ENCODE data around the gene FAM76A. TPM values are rescaled to one million over a fixed set of nuclear protein-coding genes. Genes with fewer than 3 reads are reported as not detected.

Gene FAM76A
- total RNA-seq, 1 experiment from 2014 or later = 9.6 TPM

- TF ChIP-seq CTCF (IDR thresholded peaks at IDR 0.05 in 2 of 3, conservative IDR thresholded peaks at IDR 0.05 in 1 of 3; ENCODE audit: borderline replicate concordance in 1 of 3, insufficient read depth in 1 of 3, low read depth in 2 of 3, low read length in 2 of 3) = no peak
- no peak for TF ChIP-seq EZH2phosphoT487 (IDR thresholded peaks at IDR 0.05; ENCODE audit: borderline replicate concordance)
- TF ChIP-seq CBX3 (IDR thresholded peaks at IDR 0.05; ENCODE audit: low read depth) = no peak
- TF ChIP-seq CEBPB (IDR thresholded peaks at IDR 0.05; ENCODE audit: low read depth) = no peak
- TF ChIP-seq POLR2A (IDR thresholded peaks at IDR 0.05; ENCODE audit: borderline replicate concordance, extremely low read depth, insufficient read depth, insufficient read length) = no peak
- TF ChIP-seq FOSL1 (IDR thresholded peaks at IDR 0.05; ENCODE audit: low read depth) = no peak
These were observed 33.5 kb downstream of the FAM76A start (continued) for GRCh38 chr1:27759236-27759635.

GRCh38 chr1:27760426-27760825, 34.7 kb downstream of the FAM76A start:
- Histone ChIP-seq H2AFZ (ENCODE audit: low read depth, low read length, poor library complexity, severe bottlenecking) (no peak overlapping the region), H3K79me2 (ENCODE audit: insufficient read depth, low read length) (no peaks in the 10 kb centered on the region), H3K9ac (ENCODE audit: low read length) (no peak overlapping the region), H3K9me3 (ENCODE audit: control insufficient read depth in 1 of 2, insufficient read depth in 1 of 2, low read depth in 1 of 2, low read length in 2 of 2) (no peaks in the 10 kb centered on the region), H3K36me3 (ENCODE audit: control insufficient read depth in 1 of 2, insufficient read depth in 2 of 2, low read length in 2 of 2) (no peaks in the 10 kb centered on the region), H3K9me2 (ENCODE audit: insufficient read depth) (no peaks in the 10 kb centered on the region), H4K20me1 (ENCODE audit: insufficient read depth) (no peaks in the 10 kb centered on the region), H3K27ac (ENCODE audit: low read depth, low read length) (no peak overlapping the region), H3K4me1 (ENCODE audit: control insufficient read depth in 1 of 2, insufficient read depth in 2 of 2, low read length in 2 of 2) (no peaks in the 10 kb centered on the region), H3K4me3 (replicated peaks in 1 of 2; ENCODE audit: low read depth in 1 of 2, low read length in 2 of 2) (no peak overlapping the region), H3K4me2 (ENCODE audit: low read length) (no peak overlapping the region), H3K27me3 (ENCODE audit: insufficient read depth, low read length) (no peaks in the 10 kb centered on the region)
- DNase-seq (ENCODE audit: low read depth, low spot score) (no peak), ATAC-seq (no peak)
- BruUV-seq (replicated peaks) = no TSS peak
- RAD21 ChIA-PET (ENCODE audit: low non-redundant PET in 1 of 2, low total read pairs in 2 of 2, uncharacterized antibody in 2 of 2, unreplicated experiment in 2 of 2) = interaction anchor here in 1 of 2 experiments (0.7 kb wide), 1 partner anchor 1152 kb away, joined by 3 read pairs; no protein-coding TSS in a partner anchor
- CTCF ChIA-PET = interaction anchor here (0.6 to 1.2 kb wide), 4 partner anchors 12 to 600 kb away, joined by 3 to 4 read pairs (median 3); partner anchors contain the start of genes FAM76A and STX12
- TF ChIP-seq YY1 (IDR thresholded peaks at IDR 0.05; ENCODE audit: extremely low read depth, insufficient replicate concordance, low read depth, low read length) = no peak
- TF ChIP-seq RAD21 (IDR thresholded peaks at IDR 0.05; ENCODE audit: low read depth) = peak; percentile 40
- TF ChIP-seq ELF1 (IDR thresholded peaks at IDR 0.05; ENCODE audit: borderline replicate concordance, low read depth) = no peak
- TF ChIP-seq POLR2A (IDR thresholded peaks at IDR 0.05; ENCODE audit: borderline replicate concordance, extremely low read depth, insufficient read depth, insufficient read length) = no peak
- no peak for TF ChIP-seq TCF7L2 (IDR thresholded peaks at IDR 0.05; ENCODE audit: borderline replicate concordance, extremely low read depth, insufficient read depth, insufficient read length)
- POLR2A ChIA-PET = interaction anchor here (1.8 kb wide), 1 partner anchor 12 kb away, joined by 5 read pairs; the partner anchor contains the start of gene STX12
- intact Hi-C loops (cut with micrococcal nuclease) = no loop called here
